ENCODE results near the gene C16orf92.

Gene C16orf92

GRCh38 chr16:29988346-29989075, 34.5 kb upstream of the C16orf92 start:
- no peak for DNase-seq (ENCODE audit: low read depth in 2 of 3, low spot score in 2 of 3)

GRCh38 chr16:29989111-29989858, 33.7 kb upstream of the C16orf92 start:
- DNase-seq (ENCODE audit: low read depth in 2 of 3, low spot score in 2 of 3) = no peak

- no peak for DNase-seq (ENCODE audit: low read depth in 2 of 3, low spot score in 2 of 3)
Measured at GRCh38 chr16:29990034-29990433, 33.0 kb upstream of the C16orf92 start.

DNA sequence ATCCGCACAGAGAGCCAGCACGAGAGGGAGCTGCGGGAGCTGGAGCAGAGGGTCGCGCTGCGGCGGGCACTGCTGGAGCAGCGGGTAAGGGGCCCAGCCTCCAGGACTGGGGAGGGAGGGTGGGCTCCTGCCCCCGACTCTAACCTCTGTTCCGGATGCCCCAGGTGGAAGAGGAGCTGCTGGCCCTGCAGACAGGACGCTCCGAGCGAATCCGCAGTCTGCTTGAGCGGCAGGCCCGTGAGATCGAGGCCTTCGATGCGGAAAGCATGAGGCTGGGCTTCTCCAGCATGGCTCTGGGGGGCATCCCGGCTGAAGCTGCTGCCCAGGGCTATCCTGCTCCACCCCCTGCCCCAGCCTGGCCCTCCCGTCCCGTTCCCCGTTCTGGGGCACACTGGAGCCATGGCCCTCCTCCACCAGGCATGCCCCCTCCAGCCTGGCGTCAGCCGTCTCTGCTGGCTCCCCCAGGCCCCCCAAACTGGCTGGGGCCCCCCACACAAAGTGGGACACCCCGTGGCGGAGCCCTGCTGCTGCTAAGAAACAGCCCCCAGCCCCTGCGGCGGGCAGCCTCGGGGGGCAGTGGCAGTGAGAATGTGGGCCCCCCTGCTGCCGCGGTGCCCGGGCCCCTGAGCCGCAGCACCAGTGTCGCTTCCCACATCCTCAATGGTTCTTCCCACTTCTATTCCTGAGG, 32.0 kb upstream of the C16orf92 start:
- no peak for DNase-seq (ENCODE audit: low read depth in 2 of 3, low spot score in 2 of 3)

DNA sequence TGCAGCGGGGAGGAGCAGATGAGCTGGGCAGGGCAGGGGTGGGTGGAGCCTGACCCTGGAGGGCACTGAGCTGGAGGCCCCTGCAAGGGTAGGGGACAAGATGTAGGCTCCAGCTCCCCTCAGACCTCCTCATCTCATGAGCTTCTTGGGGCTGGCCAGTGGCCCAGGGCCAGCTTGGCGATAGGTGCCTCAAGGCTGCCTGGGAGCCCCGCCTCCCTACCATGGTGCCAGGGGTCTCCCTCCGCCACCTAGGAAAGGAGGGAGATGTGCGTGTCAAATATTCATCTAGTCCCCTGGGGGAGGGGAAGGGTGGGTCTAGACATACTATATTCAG, 31.5 kb upstream of the C16orf92 start:
- DNase-seq (ENCODE audit: low read depth in 2 of 3, low spot score in 2 of 3) = no peak

DNA sequence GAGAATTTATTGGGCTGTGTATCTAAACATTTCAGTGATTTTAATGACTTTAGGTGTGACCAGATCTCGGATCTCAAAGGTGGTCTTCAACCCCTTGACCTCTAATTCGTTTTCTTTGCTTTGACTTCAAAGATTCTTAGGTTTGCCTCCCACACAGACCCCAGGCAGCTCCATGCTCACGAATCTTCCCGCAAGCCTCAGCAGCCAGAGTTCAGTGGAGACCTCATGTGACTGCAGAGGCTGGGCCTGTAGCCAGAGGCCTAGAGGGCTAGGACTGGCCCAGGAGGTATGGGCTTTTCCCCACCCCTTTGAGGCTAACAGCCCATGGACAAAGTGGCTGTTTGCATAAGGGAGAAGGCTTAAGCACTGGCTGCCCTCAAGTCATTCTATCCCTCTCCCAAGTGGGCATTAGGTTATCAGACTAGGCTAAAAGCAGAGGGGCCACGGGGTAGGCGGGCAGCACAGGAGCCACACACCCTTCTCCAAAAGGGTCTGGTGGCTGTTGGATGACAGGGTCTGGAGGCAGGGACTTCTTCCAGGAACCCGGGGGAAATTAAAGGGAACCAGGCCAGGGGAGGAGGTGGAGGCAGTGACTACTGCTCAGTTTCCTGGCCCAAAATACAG, 30.5 kb upstream of the C16orf92 start:
- no peak for DNase-seq (ENCODE audit: low read depth in 2 of 3, low spot score in 2 of 3)

DNA sequence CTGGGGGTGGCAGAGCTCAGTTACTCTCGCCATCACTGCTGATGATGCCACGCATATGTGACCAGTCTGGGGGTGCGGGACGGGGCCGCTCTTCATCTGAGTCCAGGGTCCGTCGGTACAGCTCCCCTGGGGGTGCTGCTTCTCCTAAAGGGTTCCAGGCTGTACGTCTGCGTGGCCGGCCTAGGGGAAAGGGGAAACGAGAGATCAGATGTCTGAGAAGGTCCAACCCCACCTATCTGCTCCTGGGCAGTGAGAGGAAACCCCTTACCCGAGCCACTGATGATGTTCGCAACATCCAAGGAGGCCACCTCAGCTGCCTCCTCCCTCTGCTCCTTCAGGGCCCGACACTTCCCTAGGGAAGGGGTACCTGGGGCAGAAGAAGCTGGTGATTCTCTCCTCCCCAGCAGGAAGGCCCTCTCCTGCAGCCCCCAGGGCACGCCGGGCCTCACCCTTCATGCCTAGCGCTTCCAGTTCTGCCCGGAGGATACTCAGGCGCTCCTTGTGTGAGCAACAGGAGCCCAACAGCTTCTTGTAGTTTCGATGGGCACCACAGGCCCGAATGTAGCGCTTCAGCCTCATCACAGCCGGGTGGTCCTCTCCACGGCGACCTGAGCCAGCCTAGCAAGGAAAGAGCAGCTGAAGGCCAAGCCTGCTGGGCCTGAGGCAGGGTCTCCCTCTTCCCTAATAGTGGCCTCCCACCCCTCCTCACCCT, 29.7 kb upstream of the C16orf92 start:
- no peak for DNase-seq (ENCODE audit: low read depth in 2 of 3, low spot score in 2 of 3)

DNA sequence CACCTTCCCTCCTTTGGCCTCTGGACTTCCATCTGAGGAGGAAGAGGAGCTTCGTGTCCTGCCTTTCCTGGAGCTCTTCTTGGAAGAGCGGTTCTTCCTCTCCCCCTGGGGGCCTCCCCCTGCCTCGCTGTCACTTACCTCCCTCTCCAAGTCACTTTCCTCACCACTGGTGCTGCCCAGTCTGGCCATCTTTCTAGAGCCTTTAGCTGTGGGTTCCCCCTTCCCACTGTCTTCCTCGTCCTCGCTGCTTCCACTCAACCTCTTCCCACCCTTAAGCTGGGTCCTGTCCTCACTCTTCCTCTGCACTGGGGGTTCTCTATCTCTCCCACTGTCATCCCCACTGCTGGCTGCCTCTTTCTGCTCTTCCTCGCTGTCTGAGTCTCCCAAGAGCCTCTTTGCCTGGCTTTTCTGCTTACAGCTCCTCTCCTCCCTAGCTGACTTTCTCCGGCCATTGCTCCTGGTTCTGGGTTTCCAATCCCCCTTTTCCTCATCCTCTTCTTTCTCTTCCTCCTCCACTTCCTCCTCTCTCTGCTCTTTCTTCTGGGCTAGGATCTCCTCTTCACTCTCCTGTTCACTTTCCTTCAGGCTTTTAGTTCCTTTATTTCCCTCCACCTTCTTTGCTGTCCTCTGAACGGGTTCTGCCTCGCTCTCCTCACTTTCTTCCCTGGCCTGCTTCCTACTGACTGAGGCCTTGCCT, 28.9 kb upstream of the C16orf92 start:
- no peak for DNase-seq (ENCODE audit: low read depth in 2 of 3, low spot score in 2 of 3)

GRCh38 chr16:29994600-29995323, 28.2 kb upstream of the C16orf92 start:
- DNase-seq (ENCODE audit: low read depth in 2 of 3, low spot score in 2 of 3) = peak in 1 of 3 experiments; percentile 53

DNA sequence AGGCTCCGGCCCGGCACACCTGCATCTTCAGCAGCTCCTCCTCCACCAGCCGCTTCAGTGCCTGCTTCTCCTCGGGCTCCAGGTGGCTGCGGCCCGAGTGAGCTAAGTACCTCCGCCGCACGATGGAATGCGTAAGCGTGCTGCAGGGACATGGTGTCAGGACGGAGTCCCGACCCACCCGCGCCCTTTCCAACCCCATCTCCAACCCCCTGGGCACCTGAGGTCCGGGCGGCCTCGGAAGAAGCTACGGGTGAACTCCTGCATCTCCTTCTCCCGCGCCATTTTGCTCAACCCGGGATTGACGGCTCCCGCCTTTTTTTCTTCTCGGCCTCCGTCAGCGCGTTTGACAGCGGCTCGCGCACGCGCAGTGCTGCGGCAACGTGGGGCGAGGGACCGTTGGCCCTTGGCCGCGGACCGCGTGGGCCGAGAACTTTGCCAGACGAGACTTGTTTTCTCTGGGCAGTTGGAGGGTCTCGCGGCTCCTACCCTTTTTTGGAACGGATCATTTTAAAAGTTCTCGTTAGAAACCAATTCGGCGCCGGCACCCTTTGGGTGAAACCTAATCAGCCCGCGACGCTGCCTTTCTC, 27.6 kb upstream of the C16orf92 start, which contains the start of gene HIRIP3:
HIRIP3 (minus strand) TSS at position 294 of the 587 bp plus-strand sequence; CDS start at position 282, 12 bp downstream.
- DNase-seq (ENCODE audit: low read depth in 2 of 3, low spot score in 2 of 3) = peak; percentile 66 to 83 (median 70)

DNA sequence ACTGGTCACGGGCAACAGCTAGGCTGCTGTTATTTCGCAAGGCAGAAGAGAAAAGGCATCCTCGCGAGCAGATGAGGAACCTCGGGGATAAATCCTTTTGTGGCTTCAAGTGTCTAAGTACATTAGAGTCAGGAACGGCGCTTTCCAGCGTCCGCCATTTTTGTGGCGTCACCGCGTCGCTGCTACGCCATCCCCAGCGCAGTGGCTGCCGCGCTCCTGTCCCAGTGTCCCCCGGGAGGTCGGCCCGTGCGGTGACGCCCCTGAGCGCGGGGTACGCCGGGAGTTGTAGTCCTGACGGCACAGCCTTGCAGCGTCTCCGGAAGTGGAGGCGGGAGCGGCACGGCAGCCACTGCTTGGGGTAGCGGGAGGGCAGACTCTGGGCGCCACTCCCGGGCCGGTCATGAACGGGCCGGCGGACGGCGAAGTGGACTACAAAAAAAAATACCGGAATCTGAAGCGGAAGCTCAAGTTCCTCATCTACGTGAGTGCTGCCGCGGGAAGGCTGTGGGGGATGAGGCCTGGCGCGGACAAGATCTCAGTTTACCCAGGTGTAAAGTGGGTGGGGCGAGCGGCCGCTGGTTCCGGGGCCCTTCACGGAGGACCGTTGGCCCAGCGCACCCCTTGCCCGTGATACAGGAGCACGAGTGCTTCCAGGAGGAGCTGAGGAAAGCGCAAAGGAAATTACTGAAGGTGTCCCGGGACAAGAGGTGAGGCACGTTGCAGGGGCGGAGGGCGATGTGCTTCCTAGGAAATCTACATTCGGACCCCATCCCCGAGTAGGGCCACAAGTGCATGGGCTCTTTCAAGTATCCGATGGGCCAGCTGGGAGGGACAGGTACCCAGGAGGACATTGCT, 26.9 kb upstream of the C16orf92 start, which contains the start of gene INO80E:
INO80E (plus strand) TSS at position 331 of the 855 bp plus-strand sequence; CDS start at position 401, 70 bp downstream.
- peak; percentile 92 to 98 (median 97) for DNase-seq (ENCODE audit: low read depth in 2 of 3, low spot score in 2 of 3)

DNA sequence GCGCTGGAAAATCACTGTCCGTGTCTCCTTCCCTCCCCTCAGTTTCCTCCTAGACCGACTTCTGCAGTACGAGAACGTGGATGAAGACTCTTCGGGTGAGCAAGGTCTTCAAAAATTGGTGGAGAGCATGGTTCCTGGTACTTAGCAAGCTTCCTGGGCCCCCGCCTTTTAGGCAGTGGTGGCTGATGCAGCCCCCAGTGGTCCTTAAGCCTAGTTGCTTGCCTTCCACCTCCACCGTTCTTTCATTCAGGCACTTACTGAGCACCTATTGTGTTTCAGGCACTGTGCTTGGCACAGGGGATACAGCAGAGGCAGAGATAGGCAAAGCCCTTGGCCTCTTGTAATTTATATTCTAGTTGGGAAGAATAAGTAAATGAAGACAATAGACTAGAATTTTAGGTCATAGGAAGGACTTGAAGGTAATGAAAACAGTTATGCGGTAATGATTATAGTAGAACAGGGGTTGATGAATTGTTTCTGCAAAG, 26.2 kb upstream of the C16orf92 start:
- no peak for DNase-seq (ENCODE audit: low read depth in 2 of 3, low spot score in 2 of 3)

DNA sequence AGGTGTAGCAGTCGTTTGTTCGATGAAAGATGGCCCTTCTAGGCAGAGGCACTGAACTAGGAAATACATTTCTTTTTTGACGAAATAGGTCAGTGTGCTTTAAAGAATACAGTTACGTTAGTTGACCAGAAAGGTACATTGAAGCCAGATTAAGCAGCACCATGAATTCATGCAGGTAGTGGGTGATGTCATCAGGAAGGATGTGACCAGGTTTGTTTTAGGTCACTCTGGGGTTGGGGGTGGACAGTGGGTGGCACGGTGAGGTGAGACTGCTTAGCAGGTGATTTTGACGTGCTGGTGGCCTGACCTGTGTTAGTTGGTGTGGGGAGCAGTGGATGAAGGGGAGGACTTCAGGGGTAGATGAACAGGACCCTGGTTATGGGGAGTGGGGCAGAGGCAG, 23.4 kb upstream of the C16orf92 start:
- no peak for DNase-seq (ENCODE audit: low read depth in 2 of 3, low spot score in 2 of 3)

DNA sequence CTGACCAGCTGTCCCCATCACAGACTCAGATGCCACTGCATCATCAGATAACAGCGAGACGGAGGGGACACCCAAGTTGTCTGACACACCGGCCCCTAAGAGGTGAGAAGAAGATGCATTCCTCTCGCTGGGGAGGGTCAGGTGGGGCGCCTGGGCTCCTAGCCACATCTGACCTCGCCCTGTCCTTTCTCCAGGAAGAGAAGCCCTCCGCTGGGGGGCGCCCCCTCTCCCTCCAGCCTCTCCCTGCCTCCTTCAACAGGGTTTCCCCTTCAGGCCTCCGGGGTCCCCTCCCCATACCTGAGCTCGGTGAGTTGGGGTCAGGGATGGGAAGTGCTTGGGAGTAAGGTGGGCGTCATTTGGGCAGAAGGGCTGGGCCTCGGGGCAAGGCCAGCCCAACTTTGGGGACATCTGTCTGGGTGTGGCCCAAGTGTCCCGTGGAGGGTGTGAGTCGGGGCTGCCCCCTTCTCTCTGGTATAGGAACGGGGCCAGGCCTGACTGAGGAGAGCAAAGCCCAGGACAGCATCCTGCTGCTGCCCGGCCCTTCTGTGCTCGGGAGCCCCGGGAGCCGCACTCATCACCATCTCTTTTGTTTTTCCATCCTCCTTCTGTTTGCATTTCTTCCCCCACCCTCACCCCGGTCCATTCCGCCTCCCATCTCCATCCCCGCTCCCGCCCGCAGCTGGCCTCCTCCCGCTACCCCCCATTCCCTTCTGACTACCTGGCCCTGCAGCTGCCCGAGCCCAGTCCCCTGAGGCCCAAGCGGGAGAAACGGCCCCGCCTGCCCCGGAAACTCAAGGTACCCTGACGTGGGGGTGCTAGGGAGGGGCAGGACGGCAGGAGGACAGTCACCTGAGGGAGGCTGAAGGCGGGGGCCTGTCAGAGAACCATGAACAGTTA, 22.0 kb upstream of the C16orf92 start:
- DNase-seq (ENCODE audit: low read depth in 2 of 3, low spot score in 2 of 3) = no peak

DNA sequence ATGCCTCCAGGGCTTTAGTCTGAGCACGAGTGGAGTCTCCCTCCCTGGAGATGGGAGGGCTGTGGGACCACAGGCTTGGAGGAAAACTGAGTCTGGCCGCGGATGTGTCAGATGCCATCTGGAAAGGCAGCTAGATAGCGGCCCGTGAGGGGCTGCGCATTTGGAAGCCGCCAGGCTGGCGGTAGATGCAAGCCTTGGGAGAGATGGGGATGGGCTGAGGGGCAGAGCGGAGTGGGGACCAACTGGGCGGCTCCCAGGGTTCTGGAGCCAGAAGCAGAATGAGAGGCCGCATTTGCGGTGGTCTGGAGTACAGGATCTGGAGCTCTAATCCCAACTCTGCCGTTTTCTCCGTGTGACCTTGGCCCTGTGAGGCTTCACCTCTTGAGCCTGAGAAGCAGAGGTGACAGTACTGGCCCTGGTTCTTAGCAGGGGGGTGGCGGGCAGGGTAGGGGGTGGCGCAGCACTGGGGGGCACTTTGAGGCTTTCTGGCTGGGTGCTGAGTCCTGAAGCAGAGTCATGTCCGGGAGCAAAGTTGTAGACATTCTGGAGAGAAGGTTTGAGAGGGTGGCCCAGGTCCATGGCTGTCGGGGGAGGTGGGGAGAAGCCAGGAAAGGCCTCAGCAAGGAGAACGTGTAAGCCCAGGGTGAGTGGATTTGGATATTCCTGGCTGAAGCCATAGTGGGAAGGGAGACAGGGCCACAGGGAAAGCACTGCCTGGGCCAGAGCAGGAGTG, 20.2 kb upstream of the C16orf92 start:
- no peak for DNase-seq (ENCODE audit: low read depth in 2 of 3, low spot score in 2 of 3)

DNA sequence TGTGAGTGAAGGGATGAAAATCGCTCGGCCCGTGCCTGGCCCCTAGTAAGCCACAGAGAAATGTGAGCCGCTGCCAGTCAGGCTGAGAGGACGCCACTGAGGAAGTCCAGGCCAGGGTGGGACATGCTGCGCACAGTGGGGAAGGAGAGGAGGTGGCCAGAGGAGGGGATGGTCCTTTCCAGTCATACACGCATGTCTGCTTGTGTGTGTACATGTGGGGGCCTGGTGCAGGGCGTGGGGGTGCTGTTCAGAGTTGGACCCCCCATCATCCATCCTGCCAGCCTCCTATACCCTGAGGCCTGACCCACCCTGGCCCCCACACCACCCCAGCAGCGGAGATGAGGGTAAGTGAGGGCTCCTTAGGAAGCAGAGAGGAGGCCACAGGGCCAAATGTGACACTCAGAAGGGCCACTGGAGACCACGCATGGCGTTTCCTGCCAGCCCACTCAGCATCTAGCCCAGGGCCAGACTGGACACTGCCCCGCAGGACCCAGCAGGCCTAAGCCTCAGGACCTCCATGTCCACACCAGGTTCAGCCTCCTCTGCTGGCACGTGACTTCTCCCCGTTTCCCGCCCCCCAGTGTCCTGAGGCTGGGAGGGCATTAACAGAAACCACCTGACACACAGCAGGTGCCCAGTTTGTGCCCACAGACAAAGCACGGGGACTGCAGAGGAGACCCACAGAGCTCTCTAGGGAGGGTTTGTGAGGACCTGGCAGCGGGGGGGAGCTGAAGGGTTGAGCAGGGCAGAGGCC, 19.2 kb upstream of the C16orf92 start:
- DNase-seq (ENCODE audit: low read depth in 2 of 3, low spot score in 2 of 3) = no peak
